H1 (cell line): ENCODE data around the gene CGB5. TPM values are rescaled to one million over a fixed set of nuclear protein-coding genes. Genes with fewer than 3 reads are reported as not detected.

Experiments
- CTCF ChIA-PET: fragments of 300-600 bp; sonication (Branson Sonifier 250); formaldehyde crosslinking; loops from one replicate; lab custom pipeline; 2021; ENCODE audit not compliant: partially characterized antibody; lab: Charles Lee
- POLR2A ChIA-PET: fragments of 300-600 bp; sonication (Branson Sonifier 250); formaldehyde crosslinking; loops from one replicate; lab custom pipeline; 2021; ENCODE audit warnings: inconsistent platforms; ENCODE audit not compliant: partially characterized antibody; lab: Charles Lee
- DNase-seq, 2 experiments: peaks; one replicate each; pipeline versions ENCODE4 v3.0.0 to v3.0.0-alpha.2; 2010 to 2022; ENCODE audit warnings: low spot score in 2 of 2, low read depth in 1 of 2, mixed read lengths in 1 of 2
- FAIRE-seq: peaks from 2 replicates; lab custom pipeline; 2011; peaks lifted over from hg19 to GRCh38; lab: Jason Lieb, UNC
- H2AFZ ChIP-seq: 2 replicates; pipeline ENCODE4 v1.8.1; 2012; ENCODE audit warnings: low read length, inconsistent platforms
- H2AK5ac ChIP-seq: 2 replicates; pipeline ENCODE4 v1.6.1; 2013; ENCODE audit warnings: low read depth, low read length
- H2BK120ac ChIP-seq: replicated peaks from 2 replicates; pipeline ENCODE3; 2013; ENCODE audit warnings: low read depth, low read length, inconsistent platforms
- H2BK12ac ChIP-seq: 2 replicates; pipeline ENCODE4 v1.6.1; 2013; ENCODE audit warnings: low read depth, low read length
- H2BK15ac ChIP-seq: 2 replicates; pipeline ENCODE4 v1.6.1; 2013; ENCODE audit warnings: low read length
- H2BK20ac ChIP-seq: 2 replicates; pipeline ENCODE4 v1.6.1; 2013; ENCODE audit warnings: low read length
- H2BK5ac ChIP-seq: 2 replicates; pipeline ENCODE4 v1.6.1; 2013; ENCODE audit warnings: low read depth, low read length
- H3K14ac ChIP-seq: 2 replicates; pipeline ENCODE4 v1.6.1; 2013; ENCODE audit warnings: inconsistent platforms; ENCODE audit not compliant: insufficient read length
- H3K18ac ChIP-seq: 2 replicates; pipeline ENCODE4 v1.6.1; 2013; ENCODE audit warnings: low read length; ENCODE audit errors: extremely low read depth
- H3K23ac ChIP-seq: 2 replicates; pipeline ENCODE4 v1.6.1; 2013; ENCODE audit warnings: inconsistent platforms; ENCODE audit not compliant: insufficient read length
- H3K23me2 ChIP-seq: 2 replicates; pipeline ENCODE4 v1.6.1; 2013; ENCODE audit warnings: low read depth, low read length
- H3K27ac ChIP-seq: 2 replicates; pipeline ENCODE4 v1.6.1; 2011; ENCODE audit warnings: low read depth, low read length, inconsistent platforms
- H3K27me3 ChIP-seq, 4 experiments: replicated peaks in 1 of 4; 1 replicate in 1 of 4; 2 replicates in 3 of 4; pipeline versions ENCODE4 v1.6.1 to v1.8.1; 2011 to 2013; ENCODE audit warnings: low read length in 3 of 4, mild to moderate bottlenecking in 3 of 4, inconsistent platforms in 2 of 4, mixed read lengths in 2 of 4, moderate library complexity in 1 of 4; ENCODE audit not compliant: control insufficient read depth in 3 of 4, insufficient read depth in 3 of 4; ENCODE audit errors: extremely low read depth in 1 of 4
- H3K36me3 ChIP-seq, 4 experiments: 2 replicates each; pipeline versions ENCODE4 v1.6.1 to v1.8.1; 2011 to 2013; ENCODE audit warnings: mild to moderate bottlenecking in 4 of 4, low read length in 3 of 4, moderate library complexity in 2 of 4, control low read depth in 1 of 4, inconsistent platforms in 1 of 4; ENCODE audit not compliant: insufficient read depth in 4 of 4, control insufficient read depth in 2 of 4
- H3K4ac ChIP-seq: replicated peaks from 2 replicates; pipeline ENCODE3; 2013; ENCODE audit warnings: low read length, low read depth, mixed read lengths, inconsistent platforms; ENCODE audit not compliant: insufficient read length
- H3K4me1 ChIP-seq, 4 experiments: replicated peaks in 1 of 4; 1 replicate in 1 of 4; 2 replicates in 3 of 4; pipeline versions ENCODE4 v1.6.1 to v1.8.1; 2011 to 2013; ENCODE audit warnings: low read length in 3 of 4, inconsistent platforms in 2 of 4, mixed read lengths in 1 of 4; ENCODE audit not compliant: insufficient read depth in 4 of 4, control insufficient read depth in 3 of 4
- H3K4me2 ChIP-seq, 2 experiments: 2 replicates each; pipeline versions ENCODE4 v1.6.1 to v1.8.1; 2011 to 2013; ENCODE audit warnings: low read depth in 2 of 2, low read length in 2 of 2, control low read depth in 1 of 2, inconsistent platforms in 1 of 2, mild to moderate bottlenecking in 1 of 2; ENCODE audit not compliant: insufficient read depth in 1 of 2
- H3K4me3 ChIP-seq, 4 experiments: fragments of 200-600, 300-600 bp in 1 of 4; sonication (generic), shearing (Covaris generic), sonication (Bioruptor Twin) in 1 of 4; 2 replicates each; pipeline versions ENCODE4 v1.5.1 to v1.8.1; 2011 to 2016; ENCODE audit warnings: low read length in 4 of 4, low read depth in 3 of 4, control low read depth in 2 of 4, inconsistent platforms in 2 of 4, mild to moderate bottlenecking in 2 of 4, mixed read lengths in 1 of 4, moderate library complexity in 1 of 4; ENCODE audit not compliant: insufficient read depth in 2 of 4; ENCODE audit errors: extremely low read depth in 1 of 4
- H3K56ac ChIP-seq: replicated peaks from 2 replicates; pipeline ENCODE3; 2013; ENCODE audit warnings: low read depth, mild to moderate bottlenecking, mixed read lengths, low read length, inconsistent platforms; ENCODE audit not compliant: insufficient read length
- H3K79me1 ChIP-seq: 2 replicates; pipeline ENCODE4 v1.6.1; 2013; ENCODE audit warnings: low read depth, low read length, control low read depth
- H3K79me2 ChIP-seq, 2 experiments: 2 replicates each; pipeline versions ENCODE4 v1.6.1 to v1.8.1; 2012 to 2013; ENCODE audit warnings: low read length in 2 of 2, mild to moderate bottlenecking in 2 of 2, inconsistent platforms in 1 of 2; ENCODE audit not compliant: insufficient read depth in 2 of 2, control insufficient read depth in 1 of 2
- H3K9ac ChIP-seq, 4 experiments: replicated peaks in 1 of 4; 1 replicate in 1 of 4; 2 replicates in 3 of 4; pipeline versions ENCODE4 v1.6.1 to v1.8.1; 2011 to 2013; ENCODE audit warnings: low read depth in 3 of 4, low read length in 3 of 4, control low read depth in 2 of 4, mild to moderate bottlenecking in 2 of 4, moderate library complexity in 2 of 4, inconsistent platforms in 1 of 4; ENCODE audit errors: extremely low read depth in 1 of 4
- H3K9me3 ChIP-seq, 2 experiments: 2 replicates each; pipeline versions ENCODE4 v1.6.1 to v1.8.1; 2012 to 2013; ENCODE audit warnings: mild to moderate bottlenecking in 2 of 2, moderate library complexity in 2 of 2, control low read depth in 1 of 2, inconsistent platforms in 1 of 2, low read depth in 1 of 2, low read length in 1 of 2, mixed read lengths in 1 of 2; ENCODE audit not compliant: insufficient read depth in 2 of 2
- H4K20me1 ChIP-seq, 2 experiments: replicated peaks in 1 of 2; 2 replicates each; pipeline versions ENCODE3 to v1.8.1; 2011 to 2013; ENCODE audit warnings: inconsistent platforms in 2 of 2, low read length in 2 of 2, mild to moderate bottlenecking in 1 of 2; ENCODE audit not compliant: insufficient read depth in 2 of 2, control insufficient read depth in 1 of 2
- H4K5ac ChIP-seq: 2 replicates; pipeline ENCODE4 v1.6.1; 2013; ENCODE audit warnings: low read length, low read depth, mixed read lengths, inconsistent platforms; ENCODE audit not compliant: insufficient read length
- H4K8ac ChIP-seq: 2 replicates; pipeline ENCODE4 v1.8.0; 2013; ENCODE audit warnings: mild to moderate bottlenecking, moderate library complexity, low read length, inconsistent platforms; ENCODE audit not compliant: insufficient read depth; ENCODE audit errors: extremely low read depth
- H4K91ac ChIP-seq: replicated peaks from 2 replicates; pipeline ENCODE3; 2013; ENCODE audit warnings: low read length, mixed read lengths, inconsistent platforms; ENCODE audit not compliant: insufficient read length
- BACH1 ChIP-seq: IDR thresholded peaks from 2 replicates; pipeline ENCODE4 v1.6.1; 2012; ENCODE audit warnings: low read length, improper control_type of control experiment
- HDAC2 ChIP-seq, 2 experiments: fragments of 300-600 bp in 1 of 2; sonication (generic) in 1 of 2; IDR thresholded peaks; 2 replicates each; pipeline ENCODE4 v1.6.1; 2011 to 2012; ENCODE audit warnings: low read depth in 2 of 2, low read length in 2 of 2, mild to moderate bottlenecking in 2 of 2, moderate library complexity in 2 of 2, borderline replicate concordance in 1 of 2, inconsistent platforms in 1 of 2
- HDAC6 ChIP-seq: IDR thresholded peaks from one replicate; pipeline ENCODE4 v1.7.1; 2012; ENCODE audit warnings: low read depth, mild to moderate bottlenecking, inconsistent platforms, low read length, moderate library complexity
- JUND ChIP-seq: IDR thresholded peaks from 2 replicates; pipeline ENCODE4 v1.6.1; 2011; ENCODE audit warnings: mild to moderate bottlenecking, improper control_type of control experiment, low read length
- MAFK ChIP-seq: IDR thresholded peaks from 2 replicates; pipeline ENCODE4 v1.6.1; 2012; ENCODE audit warnings: low read depth, mild to moderate bottlenecking, improper control_type of control experiment, low read length
- NANOG ChIP-seq: IDR thresholded peaks from 2 replicates; pipeline ENCODE4 v1.6.1; 2011; ENCODE audit warnings: low read length, low read depth, mild to moderate bottlenecking, inconsistent platforms; ENCODE audit not compliant: insufficient read depth, poor library complexity, severe bottlenecking
- NRF1 ChIP-seq: IDR thresholded peaks from 2 replicates; pipeline ENCODE4 v1.6.1; 2011; ENCODE audit warnings: mild to moderate bottlenecking, low read depth, low read length, improper control_type of control experiment
- POLR2AphosphoS5 ChIP-seq: IDR thresholded peaks from 2 replicates; pipeline ENCODE4 v1.6.1; 2011; ENCODE audit warnings: low read depth, low read length
- SP1 ChIP-seq: IDR thresholded peaks from 2 replicates; pipeline ENCODE4 v1.6.1; 2011; ENCODE audit warnings: low read depth, low read length
- SUZ12 ChIP-seq: fragments of 200-600 bp; sonication (generic); IDR thresholded peaks from 2 replicates; pipeline ENCODE4 v1.6.1; 2012; ENCODE audit warnings: mild to moderate bottlenecking, inconsistent platforms, low read length, moderate library complexity, mixed read lengths
- ZNF274 ChIP-seq: IDR thresholded peaks from 2 replicates; pipeline ENCODE4 v1.7.0; 2012; ENCODE audit warnings: low read length, borderline replicate concordance; ENCODE audit errors: extremely low read depth
- WGBS, 2 experiments: shearing (Covaris generic) in 1 of 2; methylation state at CpG; one replicate each; pipeline versions ENCODE4 v1.1.6 to v1.1.7; 2013 to 2015; ENCODE audit warnings: low lambda C conversion rate in 2 of 2, mixed read lengths in 2 of 2, inconsistent platforms in 1 of 2, low coverage in 1 of 2, missing lambda C conversion rate in 1 of 2; ENCODE audit not compliant: insufficient replicate concordance in 2 of 2, insufficient coverage in 1 of 2, insufficient read length in 1 of 2; ENCODE audit errors: extremely low coverage in 1 of 2, missing lambda C conversion rate in 1 of 2; 5-methylcytosine and 5-hydroxymethylcytosine counted together
- polyA plus RNA-seq, 7 experiments: library from polyadenylated mRNA; depleted of rRNA in 3 of 7; stranded (reverse) in 5 of 7; unstranded in 2 of 7; fragments of >200 nt in 5 of 7; fragments of 200-250 nt in 2 of 7; gene quantifications; 1 replicate in 5 of 7; 2 replicates in 1 of 7; 4 replicates in 1 of 7; pipeline versions ENCODE4 v1.2.1 to v1.2.3, GENCODE V29; 2011 to 2013; ENCODE audit warnings: missing spikeins in 2 of 7, mixed read lengths in 2 of 7
- total RNA-seq: library from RNA; stranded (reverse); fragmentation: NEBNext Ultra II Directional; extraction: Animal tissue kit (Norgen Biotek cat#: 25700); gene quantifications from 2 replicates; pipeline ENCODE4 v1.2.1, GENCODE V29; 2021
- TF ChIP-seq, protein P1 (sequence below): IDR thresholded peaks from 2 replicates; pipeline ENCODE4 v1.6.1; 2012; ENCODE audit warnings: inconsistent platforms

CGB5 gene
- total and polyA plus RNA-seq, 2 of the 8 experiments (the other 6 are each of a cell fraction or from before 2014, with no cell fraction given), result 0.63 to 0.68 TPM

DNA sequence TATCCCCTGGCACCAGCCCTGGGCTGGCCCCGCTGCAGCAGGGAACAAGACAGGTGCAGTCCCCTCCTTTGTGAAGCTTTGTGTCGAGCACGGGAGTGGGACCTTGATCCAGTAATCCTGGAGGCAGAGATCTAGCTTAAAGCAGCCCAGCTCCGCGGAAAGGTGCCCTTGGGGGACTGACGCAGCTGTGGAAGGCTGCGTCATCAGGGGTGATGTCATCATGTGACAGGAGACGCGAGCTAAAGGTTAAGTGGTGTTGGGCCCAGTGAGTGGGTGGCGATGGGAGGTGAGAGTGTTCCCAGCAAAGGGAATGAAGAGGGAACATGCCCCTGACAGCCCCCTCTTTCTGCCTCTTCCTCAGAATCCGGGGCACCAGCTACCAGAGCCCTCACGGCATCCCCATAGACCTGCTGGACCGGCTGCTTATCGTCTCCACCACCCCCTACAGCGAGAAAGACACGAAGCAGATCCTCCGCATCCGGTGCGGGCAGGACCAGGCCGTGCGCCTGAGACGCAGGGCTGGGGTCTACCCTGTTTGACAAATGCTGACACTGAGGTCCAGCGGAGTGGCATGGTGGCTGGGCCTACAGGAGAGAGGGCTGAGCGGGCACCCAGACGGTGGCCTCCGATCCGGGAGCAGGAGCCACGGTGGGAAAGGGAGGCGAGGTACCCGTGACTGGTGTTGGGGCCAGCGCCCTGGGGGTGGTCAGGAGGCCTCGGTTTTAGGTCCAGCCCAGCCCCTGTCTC is 29.4 kb upstream of the CGB5 start:
- H3K4me3 ChIP-seq, result no peak overlapping the region
- H3K27me3 ChIP-seq, result peaks cover 0 to 15% (median 9%) of the 10 kb centered on the region in 4 experiments; a peak in 5 of 7 replicates
- H4K91ac ChIP-seq, result no peak overlapping the region
- H2BK5ac ChIP-seq, result no peak overlapping the region
- H3K23ac ChIP-seq, result no peak overlapping the region
- no peak overlapping the region for H3K4ac ChIP-seq
- no peak overlapping the region for H3K56ac ChIP-seq
- H3K23me2 ChIP-seq, result peaks cover 6% of the 10 kb centered on the region; the same call in 1 of the 2 replicates
- H3K4me1 ChIP-seq, result peaks cover 0 to 11% (median 3%) of the 10 kb centered on the region in 4 experiments; a peak in 4 of 7 replicates
- H3K4me2 ChIP-seq, result no peak overlapping the region
- no peak overlapping the region for H3K18ac ChIP-seq
- H4K8ac ChIP-seq, result no peak overlapping the region
- no peak overlapping the region for H2BK20ac ChIP-seq
- H2BK120ac ChIP-seq, result no peak overlapping the region
- H2AFZ ChIP-seq, result no peak overlapping the region
- H3K79me1 ChIP-seq, result no peaks in the 10 kb centered on the region
- POLR2A ChIA-PET, result interaction anchor here (0.6 to 1.3 kb wide), 5 partner anchors 9 to 55 kb away, joined by 3 to 4 read pairs (median 3); no protein-coding TSS in a partner anchor
- no peak overlapping the region for H2BK15ac ChIP-seq
- no peaks in the 10 kb centered on the region for H3K9me3 ChIP-seq
- no peaks in the 10 kb centered on the region for H3K79me2 ChIP-seq
- H3K27ac ChIP-seq, result no peak overlapping the region
- WGBS, 2 experiments, result 89% methylated on average over 32 of the region's 32 CpGs; no CpG with 5 or more reads in 1 of the 2 experiments
- peaks cover 3 to 5% of the 10 kb centered on the region in 2 experiments for H4K20me1 ChIP-seq
- H4K5ac ChIP-seq, result no peak overlapping the region
- H2AK5ac ChIP-seq, result no peak overlapping the region
- FAIRE-seq (no peak), DNase-seq (no peak)
- H3K36me3 ChIP-seq, result peaks cover 10 to 31% (median 19%) of the 10 kb centered on the region in 4 experiments; a peak in 7 of 8 replicates
- no peak overlapping the region for H2BK12ac ChIP-seq
- no peak overlapping the region for H3K9ac ChIP-seq
- no peak overlapping the region for H3K14ac ChIP-seq
- CTCF ChIA-PET, result interaction anchor here (0.7 to 3.1 kb wide), 4 partner anchors 10 to 21 kb away, joined by 3 to 43 read pairs (median 4); partner anchors contain the start of genes CGB2, GYS1 and RUVBL2
- TF ChIP-seq NANOG (no peak), JUND (no peak), MAFK (no peak), ZNF274 (no peak), HDAC6 (no peak), HDAC2 (IDR thresholded peaks at IDR 0.05; ENCODE audit: borderline replicate concordance in 1 of 2, low read depth in 2 of 2, low read length in 2 of 2) (no peak), SP1 (no peak), SUZ12 (no peak), POLR2AphosphoS5 (no peak), NRF1 (no peak), BACH1 (no peak)
- TF ChIP-seq, protein P1, sequence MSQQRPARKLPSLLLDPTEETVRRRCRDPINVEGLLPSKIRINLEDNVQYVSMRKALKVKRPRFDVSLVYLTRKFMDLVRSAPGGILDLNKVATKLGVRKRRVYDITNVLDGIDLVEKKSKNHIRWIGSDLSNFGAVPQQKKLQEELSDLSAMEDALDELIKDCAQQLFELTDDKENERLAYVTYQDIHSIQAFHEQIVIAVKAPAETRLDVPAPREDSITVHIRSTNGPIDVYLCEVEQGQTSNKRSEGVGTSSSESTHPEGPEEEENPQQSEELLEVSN, result no peak
